H1 (cell line): Measurements from ENCODE around the gene PIGU. TPM values are rescaled to one million over a fixed set of nuclear protein-coding genes. Genes with fewer than 3 reads are reported as not detected.

Experiments
- CTCF ChIA-PET: fragments of 300-600 bp; sonication (Branson Sonifier 250); formaldehyde crosslinking; loops from one replicate; lab custom pipeline; 2021; ENCODE audit not compliant: partially characterized antibody; lab: Charles Lee
- POLR2A ChIA-PET: fragments of 300-600 bp; sonication (Branson Sonifier 250); formaldehyde crosslinking; loops from one replicate; lab custom pipeline; 2021; ENCODE audit warnings: inconsistent platforms; ENCODE audit not compliant: partially characterized antibody; lab: Charles Lee
- DNase-seq, 2 experiments: peaks; one replicate each; pipeline versions ENCODE4 v3.0.0 to v3.0.0-alpha.2; 2010 to 2022; ENCODE audit warnings: low spot score in 2 of 2, low read depth in 1 of 2, mixed read lengths in 1 of 2
- FAIRE-seq: peaks from 2 replicates; lab custom pipeline; 2011; peaks lifted over from hg19 to GRCh38; lab: Jason Lieb, UNC
- H2AFZ ChIP-seq: 2 replicates; pipeline ENCODE4 v1.8.1; 2012; ENCODE audit warnings: low read length, inconsistent platforms
- H2AK5ac ChIP-seq: 2 replicates; pipeline ENCODE4 v1.6.1; 2013; ENCODE audit warnings: low read depth, low read length
- H2BK120ac ChIP-seq: replicated peaks from 2 replicates; pipeline ENCODE3; 2013; ENCODE audit warnings: low read depth, low read length, inconsistent platforms
- H2BK12ac ChIP-seq: 2 replicates; pipeline ENCODE4 v1.6.1; 2013; ENCODE audit warnings: low read depth, low read length
- H2BK15ac ChIP-seq: 2 replicates; pipeline ENCODE4 v1.6.1; 2013; ENCODE audit warnings: low read length
- H2BK20ac ChIP-seq: 2 replicates; pipeline ENCODE4 v1.6.1; 2013; ENCODE audit warnings: low read length
- H2BK5ac ChIP-seq: 2 replicates; pipeline ENCODE4 v1.6.1; 2013; ENCODE audit warnings: low read depth, low read length
- H3K14ac ChIP-seq: 2 replicates; pipeline ENCODE4 v1.6.1; 2013; ENCODE audit warnings: inconsistent platforms; ENCODE audit not compliant: insufficient read length
- H3K18ac ChIP-seq: 2 replicates; pipeline ENCODE4 v1.6.1; 2013; ENCODE audit warnings: low read length; ENCODE audit errors: extremely low read depth
- H3K23ac ChIP-seq: 2 replicates; pipeline ENCODE4 v1.6.1; 2013; ENCODE audit warnings: inconsistent platforms; ENCODE audit not compliant: insufficient read length
- H3K23me2 ChIP-seq: 2 replicates; pipeline ENCODE4 v1.6.1; 2013; ENCODE audit warnings: low read depth, low read length
- H3K27ac ChIP-seq: 2 replicates; pipeline ENCODE4 v1.6.1; 2011; ENCODE audit warnings: low read depth, low read length, inconsistent platforms
- H3K27me3 ChIP-seq, 4 experiments: replicated peaks in 1 of 4; 1 replicate in 1 of 4; 2 replicates in 3 of 4; pipeline versions ENCODE4 v1.6.1 to v1.8.1; 2011 to 2013; ENCODE audit warnings: low read length in 3 of 4, mild to moderate bottlenecking in 3 of 4, inconsistent platforms in 2 of 4, mixed read lengths in 2 of 4, moderate library complexity in 1 of 4; ENCODE audit not compliant: control insufficient read depth in 3 of 4, insufficient read depth in 3 of 4; ENCODE audit errors: extremely low read depth in 1 of 4
- H3K36me3 ChIP-seq, 4 experiments: 2 replicates each; pipeline versions ENCODE4 v1.6.1 to v1.8.1; 2011 to 2013; ENCODE audit warnings: mild to moderate bottlenecking in 4 of 4, low read length in 3 of 4, moderate library complexity in 2 of 4, control low read depth in 1 of 4, inconsistent platforms in 1 of 4; ENCODE audit not compliant: insufficient read depth in 4 of 4, control insufficient read depth in 2 of 4
- H3K4ac ChIP-seq: replicated peaks from 2 replicates; pipeline ENCODE3; 2013; ENCODE audit warnings: low read length, low read depth, mixed read lengths, inconsistent platforms; ENCODE audit not compliant: insufficient read length
- H3K4me1 ChIP-seq, 4 experiments: replicated peaks in 1 of 4; 1 replicate in 1 of 4; 2 replicates in 3 of 4; pipeline versions ENCODE4 v1.6.1 to v1.8.1; 2011 to 2013; ENCODE audit warnings: low read length in 3 of 4, inconsistent platforms in 2 of 4, mixed read lengths in 1 of 4; ENCODE audit not compliant: insufficient read depth in 4 of 4, control insufficient read depth in 3 of 4
- H3K4me2 ChIP-seq, 2 experiments: 2 replicates each; pipeline versions ENCODE4 v1.6.1 to v1.8.1; 2011 to 2013; ENCODE audit warnings: low read depth in 2 of 2, low read length in 2 of 2, control low read depth in 1 of 2, inconsistent platforms in 1 of 2, mild to moderate bottlenecking in 1 of 2; ENCODE audit not compliant: insufficient read depth in 1 of 2
- H3K4me3 ChIP-seq, 4 experiments: fragments of 200-600, 300-600 bp in 1 of 4; sonication (generic), shearing (Covaris generic), sonication (Bioruptor Twin) in 1 of 4; 2 replicates each; pipeline versions ENCODE4 v1.5.1 to v1.8.1; 2011 to 2016; ENCODE audit warnings: low read length in 4 of 4, low read depth in 3 of 4, control low read depth in 2 of 4, inconsistent platforms in 2 of 4, mild to moderate bottlenecking in 2 of 4, mixed read lengths in 1 of 4, moderate library complexity in 1 of 4; ENCODE audit not compliant: insufficient read depth in 2 of 4; ENCODE audit errors: extremely low read depth in 1 of 4
- H3K56ac ChIP-seq: replicated peaks from 2 replicates; pipeline ENCODE3; 2013; ENCODE audit warnings: low read depth, mild to moderate bottlenecking, mixed read lengths, low read length, inconsistent platforms; ENCODE audit not compliant: insufficient read length
- H3K79me1 ChIP-seq: 2 replicates; pipeline ENCODE4 v1.6.1; 2013; ENCODE audit warnings: low read depth, low read length, control low read depth
- H3K79me2 ChIP-seq, 2 experiments: 2 replicates each; pipeline versions ENCODE4 v1.6.1 to v1.8.1; 2012 to 2013; ENCODE audit warnings: low read length in 2 of 2, mild to moderate bottlenecking in 2 of 2, inconsistent platforms in 1 of 2; ENCODE audit not compliant: insufficient read depth in 2 of 2, control insufficient read depth in 1 of 2
- H3K9ac ChIP-seq, 4 experiments: replicated peaks in 1 of 4; 1 replicate in 1 of 4; 2 replicates in 3 of 4; pipeline versions ENCODE4 v1.6.1 to v1.8.1; 2011 to 2013; ENCODE audit warnings: low read depth in 3 of 4, low read length in 3 of 4, control low read depth in 2 of 4, mild to moderate bottlenecking in 2 of 4, moderate library complexity in 2 of 4, inconsistent platforms in 1 of 4; ENCODE audit errors: extremely low read depth in 1 of 4
- H3K9me3 ChIP-seq, 2 experiments: 2 replicates each; pipeline versions ENCODE4 v1.6.1 to v1.8.1; 2012 to 2013; ENCODE audit warnings: mild to moderate bottlenecking in 2 of 2, moderate library complexity in 2 of 2, control low read depth in 1 of 2, inconsistent platforms in 1 of 2, low read depth in 1 of 2, low read length in 1 of 2, mixed read lengths in 1 of 2; ENCODE audit not compliant: insufficient read depth in 2 of 2
- H4K20me1 ChIP-seq, 2 experiments: replicated peaks in 1 of 2; 2 replicates each; pipeline versions ENCODE3 to v1.8.1; 2011 to 2013; ENCODE audit warnings: inconsistent platforms in 2 of 2, low read length in 2 of 2, mild to moderate bottlenecking in 1 of 2; ENCODE audit not compliant: insufficient read depth in 2 of 2, control insufficient read depth in 1 of 2
- H4K5ac ChIP-seq: 2 replicates; pipeline ENCODE4 v1.6.1; 2013; ENCODE audit warnings: low read length, low read depth, mixed read lengths, inconsistent platforms; ENCODE audit not compliant: insufficient read length
- H4K8ac ChIP-seq: 2 replicates; pipeline ENCODE4 v1.8.0; 2013; ENCODE audit warnings: mild to moderate bottlenecking, moderate library complexity, low read length, inconsistent platforms; ENCODE audit not compliant: insufficient read depth; ENCODE audit errors: extremely low read depth
- H4K91ac ChIP-seq: replicated peaks from 2 replicates; pipeline ENCODE3; 2013; ENCODE audit warnings: low read length, mixed read lengths, inconsistent platforms; ENCODE audit not compliant: insufficient read length
- ZNF274 ChIP-seq: IDR thresholded peaks from 2 replicates; pipeline ENCODE4 v1.7.0; 2012; ENCODE audit warnings: low read length, borderline replicate concordance; ENCODE audit errors: extremely low read depth
- WGBS, 2 experiments: shearing (Covaris generic) in 1 of 2; methylation state at CpG; one replicate each; pipeline versions ENCODE4 v1.1.6 to v1.1.7; 2013 to 2015; ENCODE audit warnings: low lambda C conversion rate in 2 of 2, mixed read lengths in 2 of 2, inconsistent platforms in 1 of 2, low coverage in 1 of 2, missing lambda C conversion rate in 1 of 2; ENCODE audit not compliant: insufficient replicate concordance in 2 of 2, insufficient coverage in 1 of 2, insufficient read length in 1 of 2; ENCODE audit errors: extremely low coverage in 1 of 2, missing lambda C conversion rate in 1 of 2; 5-methylcytosine and 5-hydroxymethylcytosine counted together
- polyA plus RNA-seq, 7 experiments: library from polyadenylated mRNA; depleted of rRNA in 3 of 7; stranded (reverse) in 5 of 7; unstranded in 2 of 7; fragments of >200 nt in 5 of 7; fragments of 200-250 nt in 2 of 7; gene quantifications; 1 replicate in 5 of 7; 2 replicates in 1 of 7; 4 replicates in 1 of 7; pipeline versions ENCODE4 v1.2.1 to v1.2.3, GENCODE V29; 2011 to 2013; ENCODE audit warnings: missing spikeins in 2 of 7, mixed read lengths in 2 of 7
- total RNA-seq: library from RNA; stranded (reverse); fragmentation: NEBNext Ultra II Directional; extraction: Animal tissue kit (Norgen Biotek cat#: 25700); gene quantifications from 2 replicates; pipeline ENCODE4 v1.2.1, GENCODE V29; 2021

Gene PIGU
- total and polyA plus RNA-seq, 2 of the 8 experiments (the other 6 are each of a cell fraction or from before 2014, with no cell fraction given) = 28.3 to 117 TPM

DNA sequence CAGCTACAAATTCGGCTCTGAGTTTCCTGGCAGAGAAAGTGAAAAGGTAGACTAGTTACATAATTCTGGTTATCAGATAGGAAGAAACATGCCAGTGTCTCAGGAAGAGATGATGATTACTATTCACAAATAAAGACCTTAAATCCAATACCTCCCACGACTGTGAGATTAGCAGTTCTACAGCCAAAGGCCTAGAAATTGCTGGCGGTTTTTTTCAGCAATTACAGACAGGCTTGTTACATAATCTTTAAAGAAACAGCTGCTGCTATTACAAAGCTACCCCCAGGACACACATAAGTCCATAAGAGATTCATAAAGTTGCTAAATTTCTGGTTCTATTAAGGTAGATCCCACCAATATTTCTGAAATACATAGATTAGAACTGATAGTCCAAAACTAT, 40.2 kb downstream of the PIGU start:
- H2BK120ac ChIP-seq = no peak overlapping the region
- H4K20me1 ChIP-seq = no peaks in the 10 kb centered on the region
- H3K14ac ChIP-seq = no peak overlapping the region
- no peaks in the 10 kb centered on the region for H3K23me2 ChIP-seq
- no peaks in the 10 kb centered on the region for H3K4me1 ChIP-seq
- no peak overlapping the region for H2BK20ac ChIP-seq
- H3K4me3 ChIP-seq = no peak overlapping the region
- no peak overlapping the region for H2BK15ac ChIP-seq
- ChIA-PET POLR2A (no interaction called here), CTCF (no interaction called here)
- H3K27ac ChIP-seq = no peak overlapping the region
- H2AK5ac ChIP-seq = no peak overlapping the region
- no peaks in the 10 kb centered on the region for H3K79me2 ChIP-seq
- H3K4me2 ChIP-seq = no peak overlapping the region
- no peak overlapping the region for H4K91ac ChIP-seq
- H3K18ac ChIP-seq = no peak overlapping the region
- DNase-seq (no peak), FAIRE-seq (no peak)
- no peak overlapping the region for H2BK5ac ChIP-seq
- H4K5ac ChIP-seq = no peak overlapping the region
- no peaks in the 10 kb centered on the region for H3K9me3 ChIP-seq
- no peak overlapping the region for H4K8ac ChIP-seq
- no peak overlapping the region for H3K4ac ChIP-seq
- H3K9ac ChIP-seq = no peak overlapping the region
- no peak overlapping the region for H2AFZ ChIP-seq
- 85% methylated on average over 3 of the region's 3 CpGs; no CpG with 5 or more reads in 1 of the 2 experiments for WGBS, 2 experiments
- H3K79me1 ChIP-seq = no peaks in the 10 kb centered on the region; the same call in 1 of the 2 replicates
- H3K36me3 ChIP-seq = peaks cover 0 to 14% (median 6%) of the 10 kb centered on the region in 4 experiments; a peak in 4 of 8 replicates
- no peak overlapping the region for H2BK12ac ChIP-seq
- H3K27me3 ChIP-seq = no peaks in the 10 kb centered on the region
- H3K23ac ChIP-seq = no peak overlapping the region
- no peak overlapping the region for H3K56ac ChIP-seq
- no peak for TF ChIP-seq ZNF274
